ENCODE results near the gene PICALM.
"Not testable (repeated sequence)": the region's sequence is repeated elsewhere in the genome, so short reads cannot be mapped to it uniquely, and the experiment has no call there.

Gene PICALM

GRCh38 chr11:85947431-85948272 is 121.2 kb downstream of the PICALM start:
- FAIRE-seq, result no peak
- no peak for DNase-seq (ENCODE audit: insufficient read length, low spot score)

GRCh38 chr11:85946221-85946620 is 122.7 kb downstream of the PICALM start:
- DNase-seq (ENCODE audit: insufficient read length, low spot score), result no peak
- FAIRE-seq, result no peak

- FAIRE-seq, result no peak
- DNase-seq (ENCODE audit: insufficient read length, low spot score), result no peak
These were observed 123.1 kb downstream of the PICALM start for GRCh38 chr11:85945788-85946187.

GRCh38 chr11:85945296-85945695 is 123.6 kb downstream of the PICALM start:
- FAIRE-seq (no peak), DNase-seq (ENCODE audit: insufficient read length, low spot score) (no peak)

- DNase-seq (ENCODE audit: insufficient read length, low spot score) (peak; percentile 83), FAIRE-seq (peak; percentile 85)
These were observed 127.4 kb downstream of the PICALM start for GRCh38 chr11:85941380-85941973.

GRCh38 chr11:85939099-85940015 is 129.5 kb downstream of the PICALM start:
- no peak for FAIRE-seq
- no peak for DNase-seq (ENCODE audit: insufficient read length, low spot score)

- FAIRE-seq, result no peak
- no peak for DNase-seq (ENCODE audit: insufficient read length, low spot score)
These were observed 131.0 kb downstream of the PICALM start for GRCh38 chr11:85937835-85938234.

GRCh38 chr11:85935751-85936150 is 133.1 kb downstream of the PICALM start:
- FAIRE-seq (peak; percentile 65), DNase-seq (ENCODE audit: insufficient read length, low spot score) (no peak)

GRCh38 chr11:85934596-85935169 is 134.2 kb downstream of the PICALM start:
- no peak for FAIRE-seq

GRCh38 chr11:85930879-85931366 is 138.0 kb downstream of the PICALM start:
- no peak for FAIRE-seq
- DNase-seq (ENCODE audit: insufficient read length, low spot score), result no peak

More at GRCh38 chr11:85934596-85935169, 134.2 kb downstream of the PICALM start:
- DNase-seq (ENCODE audit: insufficient read length, low spot score), result no peak

- not testable (repeated sequence) for FAIRE-seq; DNase-seq (ENCODE audit: insufficient read length, low spot score)
These were observed 142.2 kb downstream of the PICALM start for GRCh38 chr11:85926653-85927214.

- DNase-seq (ENCODE audit: insufficient read length, low spot score) (no peak), FAIRE-seq (no peak)
These were observed 145.4 kb downstream of the PICALM start for GRCh38 chr11:85923455-85923854.

GRCh38 chr11:85922367-85922766 is 146.5 kb downstream of the PICALM start:
- DNase-seq (ENCODE audit: insufficient read length, low spot score), result no peak
- FAIRE-seq, result no peak

- FAIRE-seq, result no peak
These were observed 149.7 kb downstream of the PICALM start for GRCh38 chr11:85918910-85919794.

GRCh38 chr11:85914425-85914824 is 154.5 kb downstream of the PICALM start:
- no peak for DNase-seq (ENCODE audit: insufficient read length, low spot score)
- FAIRE-seq, result no peak

More at GRCh38 chr11:85918910-85919794, 149.7 kb downstream of the PICALM start:
- no peak for DNase-seq (ENCODE audit: insufficient read length, low spot score)

GRCh38 chr11:85913513-85913912 is 155.4 kb downstream of the PICALM start:
- FAIRE-seq, result no peak
- no peak for DNase-seq (ENCODE audit: insufficient read length, low spot score)

GRCh38 chr11:85912414-85912813 is 156.5 kb downstream of the PICALM start:
- FAIRE-seq (no peak), DNase-seq (ENCODE audit: insufficient read length, low spot score) (no peak)
